HG03066 (cell line): ENCODE measurements around the gene LPCAT1.
"Not testable (repeated sequence)": the region's sequence is repeated elsewhere in the genome, so short reads cannot be mapped to it uniquely, and the experiment has no call there.

Experiments
- ATAC-seq: cut with Tn5 transposase; IDR thresholded peaks from one replicate; pipeline ENCODE4 v1.9.1; 2021; ENCODE audit warnings: low read depth; ENCODE audit not compliant: unreplicated experiment

The LPCAT1 gene

GRCh38 chr5:1543398-1544293 is 19.9 kb upstream of the LPCAT1 start:
- no peak for ATAC-seq

- ATAC-seq, result no peak
These were observed 19.0 kb upstream of the LPCAT1 start for GRCh38 chr5:1542781-1543180.

GRCh38 chr5:1541702-1542400 is 18.1 kb upstream of the LPCAT1 start:
- ATAC-seq, result no peak

- no peak for ATAC-seq
These were observed 17.3 kb upstream of the LPCAT1 start for GRCh38 chr5:1540831-1541701.

GRCh38 chr5:1540166-1540565 is 16.4 kb upstream of the LPCAT1 start:
- ATAC-seq, result no peak

GRCh38 chr5:1539393-1540161 is 15.8 kb upstream of the LPCAT1 start:
- not testable (repeated sequence) for ATAC-seq

GRCh38 chr5:1538741-1539392 is 15.1 kb upstream of the LPCAT1 start:
- ATAC-seq, result no peak

GRCh38 chr5:1538276-1538675 is 14.5 kb upstream of the LPCAT1 start:
- no peak for ATAC-seq

- ATAC-seq, result no peak
These were observed 13.9 kb upstream of the LPCAT1 start for GRCh38 chr5:1537603-1538154.

GRCh38 chr5:1536871-1537602 is 13.3 kb upstream of the LPCAT1 start:
- no peak for ATAC-seq

GRCh38 chr5:1536322-1536845 is 12.6 kb upstream of the LPCAT1 start:
- peak; percentile 98 for ATAC-seq

GRCh38 chr5:1535646-1536045 is 11.9 kb upstream of the LPCAT1 start:
- no peak for ATAC-seq

GRCh38 chr5:1532384-1532783 is 8.6 kb upstream of the LPCAT1 start:
- ATAC-seq, result no peak

- ATAC-seq, result no peak
These were observed 5.7 kb upstream of the LPCAT1 start for GRCh38 chr5:1529498-1529897.

- ATAC-seq, result no peak
These were observed 3.9 kb upstream of the LPCAT1 start for GRCh38 chr5:1527533-1528205.

- ATAC-seq, result no peak
These were observed 2.9 kb upstream of the LPCAT1 start for GRCh38 chr5:1526681-1527131.

GRCh38 chr5:1526190-1526631 is 2.5 kb upstream of the LPCAT1 start:
- ATAC-seq, result no peak
